ENCODE results near the gene ERBIN. TPM values are rescaled to one million over a fixed set of nuclear protein-coding genes. Genes with fewer than 3 reads are reported as not detected.
A peak's percentile ranks its signal among the peaks of the same experiment; 100 is the strongest.

The ERBIN gene
- total and polyA plus RNA-seq, 2 experiments from 2014 or later: 15.6 to 26.4 TPM

- no peak overlapping the region for H3K4me3 ChIP-seq
- no peaks in the 10 kb centered on the region for H4K20me1 ChIP-seq (replicated peaks; ENCODE audit: insufficient read depth)
- Mint-ChIP-seq H3K36me3 (ENCODE audit: low read depth) (no peaks in the 10 kb centered on the region), H3K9me3 (no peaks in the 10 kb centered on the region), H3K27ac (no peak overlapping the region), H3K4me3 (no peak overlapping the region), H3K27me3 (ENCODE audit: insufficient read depth, low read depth, poor library complexity) (no peaks in the 10 kb centered on the region), H3K4me1 (peaks cover 5% of the 10 kb centered on the region)
- H3K4me2 ChIP-seq: no peak overlapping the region
- no peaks in the 10 kb centered on the region for H3K9me2 ChIP-seq (ENCODE audit: insufficient read depth)
- no peak for TF ChIP-seq EZH2phosphoT487 (IDR thresholded peaks at IDR 0.05; ENCODE audit: unreplicated experiment)
- TF ChIP-seq ZNF331 (CRISPR knock-in tag; IDR thresholded peaks at IDR 0.05; ENCODE audit: low read depth): no peak
- H3K36me3 ChIP-seq (ENCODE audit: insufficient read depth): no peaks in the 10 kb centered on the region
- no peak for DNase-seq (ENCODE audit: low spot score)
- no peaks in the 10 kb centered on the region for H3F3A ChIP-seq (replicated peaks; ENCODE audit: low read depth)
- H2AFZ ChIP-seq: no peak overlapping the region
- H3K27ac ChIP-seq (ENCODE audit: low read depth): no peak overlapping the region
- no peaks in the 10 kb centered on the region for H3K79me2 ChIP-seq (replicated peaks; ENCODE audit: insufficient read depth)
- ATAC-seq: no peak
- no peaks in the 10 kb centered on the region for H3K27me3 ChIP-seq (ENCODE audit: insufficient read depth)
- no peaks in the 10 kb centered on the region for H3K4me1 ChIP-seq (ENCODE audit: insufficient read depth)
Observed at GRCh38 chr5:65892801-65893200, 33.6 kb upstream of the ERBIN start.

- H3K9me3 Mint-ChIP-seq: no peaks in the 10 kb centered on the region
- no peak overlapping the region for H3K4me2 ChIP-seq
- no peaks in the 10 kb centered on the region for H3K27me3 ChIP-seq (ENCODE audit: insufficient read depth)
- DNase-seq (ENCODE audit: low spot score): peak; percentile 44
- H4K20me1 ChIP-seq (replicated peaks; ENCODE audit: insufficient read depth): no peaks in the 10 kb centered on the region
- no peaks in the 10 kb centered on the region for H3K4me1 ChIP-seq (ENCODE audit: insufficient read depth)
- H3K4me3 Mint-ChIP-seq: no peak overlapping the region
- H3F3A ChIP-seq (replicated peaks; ENCODE audit: low read depth): no peaks in the 10 kb centered on the region
- H3K27ac ChIP-seq (ENCODE audit: low read depth): no peak overlapping the region
- H3K27ac Mint-ChIP-seq: no peak overlapping the region
- H3K27me3 Mint-ChIP-seq (ENCODE audit: insufficient read depth, low read depth, poor library complexity): no peaks in the 10 kb centered on the region
- H3K4me3 ChIP-seq: no peak overlapping the region
- no peak overlapping the region for H2AFZ ChIP-seq
- peaks cover 5% of the 10 kb centered on the region for H3K4me1 Mint-ChIP-seq
- H3K79me2 ChIP-seq (replicated peaks; ENCODE audit: insufficient read depth): no peaks in the 10 kb centered on the region
- no peaks in the 10 kb centered on the region for H3K36me3 ChIP-seq (ENCODE audit: insufficient read depth)
- H3K9me2 ChIP-seq (ENCODE audit: insufficient read depth): no peaks in the 10 kb centered on the region
- ATAC-seq: peak; percentile 91
- no peaks in the 10 kb centered on the region for H3K36me3 Mint-ChIP-seq (ENCODE audit: low read depth)
- TF ChIP-seq ETS1 (IDR thresholded peaks at IDR 0.05) (no peak), ZNF331 (CRISPR knock-in tag; IDR thresholded peaks at IDR 0.05; ENCODE audit: low read depth) (no peak), CTCF (conservative IDR thresholded peaks at IDR 0.05; ENCODE audit: low read depth in 2 of 2) (no peak), EZH2phosphoT487 (IDR thresholded peaks at IDR 0.05; ENCODE audit: unreplicated experiment) (no peak), EZH2 (IDR thresholded peaks at IDR 0.05; ENCODE audit: low read depth, unreplicated experiment) (no peak), CREB1 (CRISPR knock-in tag; IDR thresholded peaks at IDR 0.05; ENCODE audit: low read depth) (no peak)
Observed at GRCh38 chr5:65893749-65894430, 32.5 kb upstream of the ERBIN start.

GRCh38 chr5:65895891-65896290 is 30.5 kb upstream of the ERBIN start:
- Histone ChIP-seq H3K36me3 (ENCODE audit: insufficient read depth) (no peaks in the 10 kb centered on the region), H2AFZ (no peak overlapping the region), H3K79me2 (replicated peaks; ENCODE audit: insufficient read depth) (no peaks in the 10 kb centered on the region), H3K27ac (ENCODE audit: low read depth) (no peak overlapping the region), H3K9me2 (ENCODE audit: insufficient read depth) (no peaks in the 10 kb centered on the region), H3K4me2 (no peak overlapping the region), H3K27me3 (ENCODE audit: insufficient read depth) (no peaks in the 10 kb centered on the region), H4K20me1 (replicated peaks; ENCODE audit: insufficient read depth) (no peaks in the 10 kb centered on the region), H3F3A (replicated peaks; ENCODE audit: low read depth) (no peaks in the 10 kb centered on the region), H3K4me3 (no peak overlapping the region), H3K4me1 (ENCODE audit: insufficient read depth) (no peaks in the 10 kb centered on the region)
- Mint-ChIP-seq H3K27ac (no peak overlapping the region), H3K9me3 (no peaks in the 10 kb centered on the region), H3K27me3 (ENCODE audit: insufficient read depth, low read depth, poor library complexity) (no peaks in the 10 kb centered on the region), H3K36me3 (ENCODE audit: low read depth) (no peaks in the 10 kb centered on the region), H3K4me1 (peaks cover 5% of the 10 kb centered on the region), H3K4me3 (no peak overlapping the region)
- ATAC-seq: no peak
- no peak for DNase-seq (ENCODE audit: low spot score)
- TF ChIP-seq EZH2phosphoT487 (IDR thresholded peaks at IDR 0.05; ENCODE audit: unreplicated experiment) (no peak), JUNB (IDR thresholded peaks at IDR 0.05; ENCODE audit: unreplicated experiment) (no peak)
